Tibial nerve (tissue), 4 donors: ENCODE results near the gene DDX39B. TPM values are rescaled to one million over a fixed set of nuclear protein-coding genes. Genes with fewer than 3 reads are reported as not detected.

ENCODE experiments used
- DNase-seq, 2 donors: peaks; one replicate each; pipeline ENCODE4 v3.0.0-alpha.2; 2019; ENCODE audit warnings: low spot score in 2 of 2
- H3K27ac ChIP-seq, 4 donors: fragments of 200-600 bp; sonication (generic) in 3 of 4; one replicate each; pipeline ENCODE4 v1.5.1; 2017 to 2019; ENCODE audit warnings: mild to moderate bottlenecking in 1 of 4
- H3K27me3 ChIP-seq, 2 donors: fragments of 200-600 bp; sonication (generic) in 1 of 2; one replicate each; pipeline versions ENCODE4 v1.5.1 to v1.6.0; 2017 to 2019
- H3K36me3 ChIP-seq, 3 donors: fragments of 200-600 bp; sonication (generic); one replicate each; pipeline ENCODE4 v1.5.1; 2018 to 2019
- H3K4me1 ChIP-seq, 4 donors: fragments of 200-600 bp; sonication (generic) in 3 of 4; one replicate each; pipeline ENCODE4 v1.5.1; 2017 to 2019
- H3K4me3 ChIP-seq, 4 donors: fragments of 200-600 bp; sonication (generic) in 3 of 4; one replicate each; pipeline ENCODE4 v1.5.1; 2017 to 2019; ENCODE audit warnings: mild to moderate bottlenecking in 1 of 4, moderate library complexity in 1 of 4
- H3K9me3 ChIP-seq, 4 donors: fragments of 200-600 bp; sonication (generic) in 3 of 4; one replicate each; pipeline ENCODE4 v1.5.1; 2017 to 2019
- CTCF ChIP-seq, 5 experiments: fragments of 200-600 bp in 3 of 5; fragments of 450-650 bp in 2 of 5; sonication (generic) in 3 of 5; IDR thresholded peaks; one replicate each; pipeline ENCODE4 v1.5.1; 2016 to 2019; ENCODE audit warnings: antibody characterized with exemption in 5 of 5, mild to moderate bottlenecking in 3 of 5, moderate library complexity in 2 of 5
- EP300 ChIP-seq, 2 donors: sonication (generic); formaldehyde crosslinking; IDR thresholded peaks; one replicate each; pipeline ENCODE4 v1.6.1; 2017; ENCODE audit warnings: antibody characterized with exemption in 2 of 2, mild to moderate bottlenecking in 1 of 2
- POLR2A ChIP-seq, 2 donors: fragments of 450-650 bp; IDR thresholded peaks; one replicate each; pipeline ENCODE4 v1.6.1; 2017; ENCODE audit warnings: antibody characterized with exemption in 2 of 2, mild to moderate bottlenecking in 2 of 2, moderate library complexity in 2 of 2
- WGBS, 2 donors: methylation state at CpG; one replicate each; pipeline ENCODE4 v1.1.5; 2018; 5-methylcytosine and 5-hydroxymethylcytosine counted together
- total RNA-seq, 4 donors: library from RNA; depleted of rRNA; stranded (reverse); fragments of >200 nt; gene quantifications; one replicate each; pipeline ENCODE4 v1.1.0, GENCODE V29; 2016

Gene DDX39B
- total RNA-seq, 4 donors from 2014 or later: 306 to 436 (median 358) TPM

GRCh38 chr6:31529329-31530150 lies 12.3 kb downstream of the DDX39B start:
- no peaks in the 10 kb centered on the region for H3K27me3 ChIP-seq
- no peak for DNase-seq
- H3K4me3 ChIP-seq: no peak overlapping the region
- H3K9me3 ChIP-seq: no peaks in the 10 kb centered on the region
- H3K4me1 ChIP-seq: no peaks in the 10 kb centered on the region
- H3K36me3 ChIP-seq: peaks cover 0 to 55% (median 30%) of the 10 kb centered on the region in 3 donors
- no peak for TF ChIP-seq POLR2A (IDR thresholded peaks at IDR 0.05)
- no peak for TF ChIP-seq EP300 (IDR thresholded peaks at IDR 0.05)
- no peak for TF ChIP-seq CTCF (IDR thresholded peaks at IDR 0.05)
- no peak overlapping the region for H3K27ac ChIP-seq
- WGBS, 2 donors: 40 to 49% methylated on average over 12 of the region's 12 CpGs

GRCh38 chr6:31528821-31529328 lies 12.9 kb downstream of the DDX39B start, which contains the start of gene MCCD1:
MCCD1 (plus strand) TSS chr6:31528962; CDS start chr6:31529015, 53 bp downstream.
- H3K4me1 ChIP-seq: no peaks in the 10 kb centered on the region
- no peak for DNase-seq
- 52 to 59% methylated on average over 7 of the region's 7 CpGs for WGBS, 2 donors
- peaks cover 0 to 49% (median 23%) of the 10 kb centered on the region in 3 donors for H3K36me3 ChIP-seq
- H3K9me3 ChIP-seq: no peaks in the 10 kb centered on the region
- TF ChIP-seq EP300 (IDR thresholded peaks at IDR 0.05): no peak
- no peak within 1 kb of the TSS for H3K27ac ChIP-seq
- no peaks in the 10 kb centered on the region for H3K27me3 ChIP-seq
- H3K4me3 ChIP-seq: no peak within 1 kb of the TSS

GRCh38 chr6:31528307-31528777 lies 13.5 kb downstream of the DDX39B start:
- H3K4me1 ChIP-seq: no peaks in the 10 kb centered on the region
- WGBS, 2 donors: 90 to 95% methylated on average over 4 of the region's 4 CpGs
- no peaks in the 10 kb centered on the region for H3K27me3 ChIP-seq

GRCh38 chr6:31525932-31526591 lies 15.7 kb downstream of the DDX39B start:
- DNase-seq: no peak
- 62 to 78% methylated on average over 4 of the region's 4 CpGs for WGBS, 2 donors
- H3K4me3 ChIP-seq: no peak overlapping the region
- H3K4me1 ChIP-seq: no peaks in the 10 kb centered on the region
- H3K36me3 ChIP-seq: peaks cover 0 to 21% (median 6%) of the 10 kb centered on the region in 3 donors
- no peaks in the 10 kb centered on the region for H3K27me3 ChIP-seq
- TF ChIP-seq EP300 (IDR thresholded peaks at IDR 0.05) (no peak), CTCF (IDR thresholded peaks at IDR 0.05) (no peak), POLR2A (IDR thresholded peaks at IDR 0.05) (no peak)
- no peaks in the 10 kb centered on the region for H3K9me3 ChIP-seq
- H3K27ac ChIP-seq: no peak overlapping the region

More at GRCh38 chr6:31528307-31528777, 13.5 kb downstream of the DDX39B start:
- no peak for TF ChIP-seq CTCF (IDR thresholded peaks at IDR 0.05)
- TF ChIP-seq POLR2A (IDR thresholded peaks at IDR 0.05): no peak
- TF ChIP-seq EP300 (IDR thresholded peaks at IDR 0.05): no peak
- H3K36me3 ChIP-seq: peaks cover 0 to 43% (median 20%) of the 10 kb centered on the region in 3 donors
- no peak overlapping the region for H3K27ac ChIP-seq
- no peak for DNase-seq
- no peak overlapping the region for H3K4me3 ChIP-seq
- no peaks in the 10 kb centered on the region for H3K9me3 ChIP-seq

GRCh38 chr6:31525553-31525931 lies 16.3 kb downstream of the DDX39B start:
- no peak overlapping the region for H3K4me3 ChIP-seq
- TF ChIP-seq EP300 (IDR thresholded peaks at IDR 0.05) (no peak), POLR2A (IDR thresholded peaks at IDR 0.05) (no peak), CTCF (IDR thresholded peaks at IDR 0.05) (no peak)
- no peaks in the 10 kb centered on the region for H3K9me3 ChIP-seq
- no peaks in the 10 kb centered on the region for H3K4me1 ChIP-seq
- DNase-seq: no peak
- no peak overlapping the region for H3K27ac ChIP-seq
- H3K36me3 ChIP-seq: peaks cover 0 to 15% (median 1%) of the 10 kb centered on the region in 3 donors
- H3K27me3 ChIP-seq: no peaks in the 10 kb centered on the region
- 69 to 77% methylated on average over 8 of the region's 8 CpGs for WGBS, 2 donors
